Naive thymus-derived CD4-positive, alpha-beta T cell (primary cell): ENCODE measurements around the gene TET3. TPM values are rescaled to one million over a fixed set of nuclear protein-coding genes. Genes with fewer than 3 reads are reported as not detected.
"Not testable (repeated sequence)": the region's sequence is repeated elsewhere in the genome, so short reads cannot be mapped to it uniquely, and the experiment has no call there.

ENCODE experiments used
- ATAC-seq: fragments of 150-1000 bp; cut with Tn5 transposase; 2 replicates; pipeline ENCODE4 v1.10.0; 2021; ENCODE audit warnings: mild to moderate bottlenecking, moderate library complexity
- CTCF ChIA-PET: fragments of 350-600 bp; sonication (Branson Sonifier 250); formaldehyde crosslinking; loops from one replicate; lab custom pipeline; 2021; ENCODE audit warnings: antibody characterized with exemption; lab: Charles Lee
- POLR2A ChIA-PET: fragments of 350-600 bp; sonication (Branson Sonifier 250); formaldehyde crosslinking; loops from one replicate; lab custom pipeline; 2021; ENCODE audit warnings: antibody characterized with exemption, inconsistent platforms; lab: Charles Lee
- DNase-seq, 9 donors: peaks; one replicate each; pipeline versions ENCODE4 v3.0.0 to v3.0.0-alpha.2; 2020 to 2022; ENCODE audit warnings: mixed read lengths in 1 of 9
- H3K27ac ChIP-seq: one replicate; pipeline ENCODE4 v1.7.0; 2013; ENCODE audit warnings: mild to moderate bottlenecking, low read depth, low read length, moderate library complexity
- H3K27me3 ChIP-seq, 2 donors: one replicate each; pipeline ENCODE4 v1.7.0; 2013; ENCODE audit warnings: low read length in 2 of 2, mild to moderate bottlenecking in 2 of 2, moderate library complexity in 2 of 2; ENCODE audit not compliant: control insufficient read depth in 2 of 2, insufficient read depth in 2 of 2
- H3K36me3 ChIP-seq, 3 experiments: 1 replicate in 2 of 3; 2 replicates in 1 of 3; pipeline ENCODE4 v1.7.0; 2013; ENCODE audit warnings: low read length in 3 of 3, mild to moderate bottlenecking in 3 of 3, moderate library complexity in 1 of 3; ENCODE audit not compliant: insufficient read depth in 3 of 3, control insufficient read depth in 2 of 3
- H3K4me1 ChIP-seq, 2 donors: one replicate each; pipeline ENCODE4 v1.7.0; 2013; ENCODE audit warnings: low read length in 2 of 2, mild to moderate bottlenecking in 2 of 2, moderate library complexity in 1 of 2; ENCODE audit not compliant: control insufficient read depth in 2 of 2, insufficient read depth in 2 of 2
- H3K4me3 ChIP-seq: 2 replicates; pipeline ENCODE4 v1.7.0; 2013; ENCODE audit warnings: mild to moderate bottlenecking, low read length
- H3K9me3 ChIP-seq, 3 experiments: 1 replicate in 2 of 3; 2 replicates in 1 of 3; pipeline ENCODE4 v1.7.0; 2013; ENCODE audit warnings: low read length in 3 of 3; ENCODE audit not compliant: control insufficient read depth in 2 of 3
- H3K27ac Mint-ChIP-seq, 9 donors: one replicate each; pipeline ENCODE4 v1.8.0; 2020 to 2022; ENCODE audit warnings: mixed read lengths in 9 of 9, mild to moderate bottlenecking in 8 of 9, moderate library complexity in 5 of 9, inconsistent platforms in 2 of 9
- H3K27me3 Mint-ChIP-seq, 5 donors: one replicate each; pipeline ENCODE4 v1.8.0; 2021 to 2022; ENCODE audit warnings: mixed read lengths in 5 of 5, mild to moderate bottlenecking in 1 of 5
- H3K36me3 Mint-ChIP-seq, 5 donors: one replicate each; pipeline ENCODE4 v1.8.0; 2020 to 2022; ENCODE audit warnings: mixed read lengths in 5 of 5, mild to moderate bottlenecking in 3 of 5, inconsistent platforms in 1 of 5
- H3K4me1 Mint-ChIP-seq, 7 donors: one replicate each; pipeline ENCODE4 v1.8.0; 2020 to 2022; ENCODE audit warnings: mixed read lengths in 7 of 7, mild to moderate bottlenecking in 3 of 7, inconsistent platforms in 1 of 7
- H3K4me3 Mint-ChIP-seq, 10 donors: one replicate each; pipeline ENCODE4 v1.8.0; 2020 to 2022; ENCODE audit warnings: mild to moderate bottlenecking in 10 of 10, mixed read lengths in 10 of 10, moderate library complexity in 6 of 10, inconsistent platforms in 2 of 10
- H3K9me3 Mint-ChIP-seq, 11 donors: one replicate each; pipeline ENCODE4 v1.8.0; 2020 to 2022; ENCODE audit warnings: mixed read lengths in 11 of 11, mild to moderate bottlenecking in 4 of 11, inconsistent platforms in 1 of 11, moderate library complexity in 1 of 11
- intact Hi-C, 2 donors: fragments of 100-400 bp; cut with micrococcal nuclease; formaldehyde crosslinking; loops; one replicate each; pipeline ENCODE4 v1.15.1; 2023
- polyA plus RNA-seq, 2 donors: library from polyadenylated mRNA; unstranded; fragments of 300-500 nt; fragmentation: Illumina TruSeq; gene quantifications; one replicate each; pipeline ENCODE4 v1.2.3, GENCODE V29; 2021
- total RNA-seq, 6 experiments: library from RNA in 5 of 6; stranded (reverse) in 5 of 6; gene quantifications; 1 replicate in 5 of 6; 2 replicates in 1 of 6; pipeline ENCODE4 v1.2.3 and lab custom pipeline; 2021 to 2026

TET3 gene
- total and polyA plus RNA-seq, 7 experiments from 2014 or later: 0.77 to 38.6 (median 24.9) TPM

DNA sequence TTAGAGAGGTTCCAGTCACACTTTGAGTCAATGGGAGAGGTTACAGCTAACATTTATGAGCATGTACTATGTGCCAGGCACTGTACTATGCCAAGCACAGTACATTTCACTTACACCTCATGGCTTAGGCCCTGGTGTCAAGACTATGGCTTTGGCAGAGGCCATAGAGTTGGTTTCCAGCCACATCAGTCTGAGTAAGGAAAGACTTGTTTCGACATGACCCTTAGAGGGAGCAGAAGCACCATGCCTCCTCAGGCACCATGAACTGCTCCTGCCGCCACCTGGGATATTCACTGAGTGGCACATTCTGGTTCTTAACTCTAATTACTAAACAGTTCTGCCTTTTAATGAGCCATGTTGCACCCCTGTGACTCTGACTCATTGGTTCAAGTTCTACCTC, 45.3 kb upstream of the TET3 start:
- Histone ChIP-seq H3K4me1 (peaks cover 17 to 20% of the 10 kb centered on the region in 2 donors), H3K27ac (no peak overlapping the region), H3K36me3 (peaks cover 0 to 14% (median 0%) of the 10 kb centered on the region in 3 experiments), H3K9me3 (no peaks in the 10 kb centered on the region), H3K4me3 (no peak overlapping the region), H3K27me3 (no peaks in the 10 kb centered on the region)
- DNase-seq (peak in 7 of 9 donors; percentile 33 to 59 (median 46)), ATAC-seq (peak; percentile 78)
- no peaks in the 10 kb centered on the region for H3K27me3 Mint-ChIP-seq
- H3K36me3 Mint-ChIP-seq: peaks cover 0 to 36% (median 7%) of the 10 kb centered on the region in 5 donors
- H3K4me1 Mint-ChIP-seq: peaks cover 50 to 91% (median 80%) of the 10 kb centered on the region in 7 donors
- peak overlapping the region in 8 of 10 donors; percentile 8 to 39 (median 29) for H3K4me3 Mint-ChIP-seq
- POLR2A ChIA-PET: interaction anchor here (1.2 to 2.0 kb wide), 4 partner anchors 9 to 239 kb away, joined by 3 to 8 read pairs (median 6); partner anchors contain the start of genes DGUOK and MOB1A
- H3K9me3 Mint-ChIP-seq: peaks cover 0 to 1% (median 0%) of the 10 kb centered on the region in 11 donors
- CTCF ChIA-PET: interaction anchor here (0.8 to 1.7 kb wide), 3 partner anchors 12 to 208 kb away, joined by 3 to 7 read pairs (median 6); partner anchors contain the start of gene BOLA3
- peak overlapping the region in 7 of 9 donors; percentile 40 to 81 (median 59) for H3K27ac Mint-ChIP-seq
- intact Hi-C loops: loop anchor here in 1 of 2 donors (1.0 kb wide), 2 partner anchors 48 to 63 kb away; no protein-coding TSS in a partner anchor

DNA sequence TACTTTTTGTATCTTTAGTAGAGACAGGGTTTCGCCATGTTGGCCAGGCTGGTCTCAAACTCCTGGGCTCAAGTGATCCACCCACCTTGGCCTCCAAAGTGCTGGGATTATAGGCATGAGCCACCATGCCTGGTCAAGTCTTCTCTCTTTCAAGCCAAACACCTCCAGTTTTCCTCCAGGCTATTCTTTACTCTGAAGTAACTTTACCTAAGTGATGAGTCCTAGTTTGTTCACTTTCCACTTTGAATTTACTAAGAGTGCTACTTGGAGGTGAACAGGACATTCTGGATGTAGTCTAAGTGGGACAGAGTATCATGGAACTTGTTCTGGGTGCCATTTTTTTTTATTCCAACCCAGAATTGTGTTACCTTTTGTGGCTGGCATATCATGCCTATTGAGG, 44.6 kb upstream of the TET3 start:
- H3K27me3 ChIP-seq, ATAC-seq, H3K27me3 Mint-ChIP-seq, DNase-seq, CTCF ChIA-PET, H3K9me3 ChIP-seq, H3K27ac ChIP-seq, POLR2A ChIA-PET, H3K4me3 ChIP-seq, H3K9me3 Mint-ChIP-seq: not testable (repeated sequence)
- peak overlapping the region in 3 of 10 donors; percentile 25 to 39 (median 28) for H3K4me3 Mint-ChIP-seq
- peaks cover 53 to 97% (median 85%) of the 10 kb centered on the region in 7 donors for H3K4me1 Mint-ChIP-seq
- peaks cover 17 to 27% of the 10 kb centered on the region in 2 donors for H3K4me1 ChIP-seq
- intact Hi-C loops: loop anchor here in 1 of 2 donors (5.0 kb wide), 1 partner anchor 137 kb away; no protein-coding TSS in a partner anchor
- H3K27ac Mint-ChIP-seq: peak overlapping the region in 4 of 9 donors; percentile 53 to 65 (median 56)
- H3K36me3 ChIP-seq: peaks cover 0 to 16% (median 0%) of the 10 kb centered on the region in 3 experiments
- peaks cover 0 to 36% (median 10%) of the 10 kb centered on the region in 5 donors for H3K36me3 Mint-ChIP-seq

DNA sequence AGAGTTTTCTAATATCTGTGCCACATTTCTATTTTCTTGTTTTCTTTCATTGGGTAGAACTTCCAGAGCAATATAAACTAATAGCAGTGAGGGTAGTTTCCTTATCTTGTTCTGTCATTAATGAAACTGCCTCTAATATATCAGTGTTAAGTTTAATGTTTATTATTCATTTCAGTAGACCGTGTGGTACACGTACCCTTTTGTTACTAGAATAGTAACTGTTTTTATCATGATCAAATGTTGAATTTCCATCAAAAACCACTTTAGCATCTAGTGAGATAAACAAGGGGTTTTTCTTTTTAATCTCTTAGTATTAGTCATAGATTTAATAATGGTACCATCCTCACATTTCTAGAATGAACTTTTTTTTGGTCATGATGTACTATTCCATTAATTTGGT, 42.0 kb upstream of the TET3 start:
- no peaks in the 10 kb centered on the region for H3K9me3 ChIP-seq
- intact Hi-C loops: loop anchor here in 1 of 2 donors (5.0 kb wide), 1 partner anchor 135 kb away; no protein-coding TSS in a partner anchor
- ChIA-PET CTCF (no interaction called here), POLR2A (interaction anchor here (0.7 kb wide), 1 partner anchor 73 kb away, joined by 3 read pairs; no protein-coding TSS in a partner anchor)
- ATAC-seq (no peak), DNase-seq (no peak)
- peaks cover 0 to 19% (median 4%) of the 10 kb centered on the region in 3 experiments for H3K36me3 ChIP-seq
- H3K4me1 ChIP-seq: peaks cover 10 to 51% of the 10 kb centered on the region in 2 donors
- no peak overlapping the region for H3K27ac ChIP-seq
- no peaks in the 10 kb centered on the region for H3K27me3 Mint-ChIP-seq
- no peak overlapping the region for H3K4me3 Mint-ChIP-seq
- H3K27ac Mint-ChIP-seq: peak overlapping the region in 2 of 9 donors; percentile 18 to 62
- peaks cover 41 to 97% (median 84%) of the 10 kb centered on the region in 7 donors for H3K4me1 Mint-ChIP-seq
- no peaks in the 10 kb centered on the region for H3K27me3 ChIP-seq
- H3K36me3 Mint-ChIP-seq: peaks cover 0 to 28% (median 9%) of the 10 kb centered on the region in 5 donors
- no peaks in the 10 kb centered on the region for H3K9me3 Mint-ChIP-seq
- no peak overlapping the region for H3K4me3 ChIP-seq

DNA sequence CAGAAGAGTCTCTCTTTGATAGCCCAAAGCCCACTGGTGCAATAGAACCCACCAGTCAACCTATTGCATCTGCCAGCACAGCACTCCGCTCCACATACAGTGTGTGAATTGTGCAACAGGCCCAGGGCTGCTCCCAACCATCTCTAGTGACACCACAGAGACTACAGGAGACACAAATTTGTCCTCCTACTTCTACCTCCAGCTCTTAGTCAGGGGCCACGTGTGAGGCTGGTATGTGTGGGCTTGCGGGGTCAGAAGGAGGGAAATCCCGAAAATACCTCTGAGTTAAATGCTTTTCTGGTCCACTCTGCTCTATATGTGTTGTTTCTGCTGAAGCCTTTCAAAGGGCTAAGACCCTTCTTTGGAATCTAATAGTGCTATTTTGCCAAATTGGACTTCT, 40.0 kb upstream of the TET3 start:
- DNase-seq (no peak), ATAC-seq (no peak)
- peak overlapping the region; percentile 34 for H3K27ac ChIP-seq
- no peaks in the 10 kb centered on the region for H3K9me3 ChIP-seq
- peak overlapping the region in 2 of 10 donors; percentile 4 to 46 for H3K4me3 Mint-ChIP-seq
- H3K4me3 ChIP-seq: no peak overlapping the region
- H3K27me3 Mint-ChIP-seq: no peaks in the 10 kb centered on the region
- intact Hi-C loops: loop anchor here in 1 of 2 donors (5.0 kb wide), 1 partner anchor 133 kb away; no protein-coding TSS in a partner anchor
- peaks cover 47 to 97% (median 84%) of the 10 kb centered on the region in 7 donors for H3K4me1 Mint-ChIP-seq
- peaks cover 0 to 59% of the 10 kb centered on the region in 2 donors for H3K4me1 ChIP-seq
- peaks cover 0 to 20% (median 4%) of the 10 kb centered on the region in 3 experiments for H3K36me3 ChIP-seq
- ChIA-PET POLR2A (interaction anchor here (0.6 to 1.6 kb wide), 5 partner anchors 9 to 209 kb away, joined by 3 to 5 read pairs (median 4); no protein-coding TSS in a partner anchor), CTCF (interaction anchor here (0.5 to 1.4 kb wide), 4 partner anchors 34 to 364 kb away, joined by 3 to 6 read pairs (median 4); no protein-coding TSS in a partner anchor)
- H3K27ac Mint-ChIP-seq: peak overlapping the region in 8 of 9 donors; percentile 20 to 96 (median 62)
- H3K27me3 ChIP-seq: no peaks in the 10 kb centered on the region
- H3K36me3 Mint-ChIP-seq: peaks cover 0 to 26% (median 8%) of the 10 kb centered on the region in 5 donors
- no peaks in the 10 kb centered on the region for H3K9me3 Mint-ChIP-seq

DNA sequence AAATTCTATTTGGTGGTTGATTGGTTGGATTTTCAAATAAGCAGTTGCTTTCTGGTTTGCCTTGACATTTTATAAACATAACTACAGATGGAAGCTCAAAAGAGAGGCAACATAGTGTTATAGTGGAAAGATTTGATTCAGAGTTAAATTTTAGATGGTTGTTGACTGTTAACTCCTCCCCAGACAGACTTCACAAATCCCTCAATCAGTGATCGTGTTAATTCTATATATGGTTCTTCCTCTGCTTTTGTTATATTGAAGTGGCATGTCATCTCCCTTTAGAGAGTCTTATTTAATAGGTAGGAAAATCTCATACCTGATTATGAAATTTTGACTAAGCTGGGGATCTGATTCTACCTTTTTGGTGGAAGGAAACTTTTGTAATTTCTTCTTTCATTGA, 38.5 kb upstream of the TET3 start:
- Mint-ChIP-seq H3K4me3 (peak overlapping the region in 7 of 10 donors; percentile 19 to 55 (median 30)), H3K9me3 (no peaks in the 10 kb centered on the region), H3K36me3 (peaks cover 5 to 24% (median 14%) of the 10 kb centered on the region in 5 donors), H3K27me3 (no peaks in the 10 kb centered on the region), H3K4me1 (peaks cover 53 to 97% (median 84%) of the 10 kb centered on the region in 7 donors), H3K27ac (peak overlapping the region in 8 of 9 donors; percentile 61 to 96 (median 83))
- Histone ChIP-seq H3K27me3 (no peaks in the 10 kb centered on the region), H3K9me3 (no peaks in the 10 kb centered on the region), H3K4me1 (peaks cover 0 to 69% of the 10 kb centered on the region in 2 donors), H3K36me3 (peaks cover 8 to 28% (median 18%) of the 10 kb centered on the region in 3 experiments), H3K27ac (peak overlapping the region; percentile 46), H3K4me3 (no peak overlapping the region)
- CTCF ChIA-PET: no interaction called here
- peak in 2 of 9 donors; percentile 9 to 30 for DNase-seq
- ATAC-seq: peak; percentile 43
- POLR2A ChIA-PET: interaction anchor here (1.0 to 1.5 kb wide), 4 partner anchors 8 to 19 kb away, joined by 3 to 4 read pairs (median 4); no protein-coding TSS in a partner anchor
- intact Hi-C loops: loop anchor here in 1 of 2 donors (2.0 kb wide), 1 partner anchor 57 kb away; no protein-coding TSS in a partner anchor

DNA sequence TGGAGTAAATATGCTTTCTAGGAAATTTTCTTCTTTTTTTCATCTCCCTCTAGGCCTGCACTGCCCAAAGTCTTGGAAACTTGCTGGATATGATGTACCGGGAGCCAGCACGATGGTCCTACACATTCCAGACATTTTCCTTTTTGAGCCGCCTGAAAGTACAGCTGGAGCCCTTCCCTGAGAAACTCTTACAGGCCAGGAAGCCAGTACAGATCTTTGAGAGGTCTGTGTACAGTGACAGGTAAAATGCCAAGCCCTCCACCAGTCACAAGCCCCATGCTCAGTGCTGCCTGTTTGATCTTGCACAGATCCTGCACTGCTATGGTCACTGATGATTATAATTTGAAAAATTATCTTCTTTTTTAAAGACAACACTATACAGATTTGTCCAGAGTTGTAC, 38.0 kb upstream of the TET3 start:
- Mint-ChIP-seq H3K36me3 (peaks cover 9 to 29% (median 18%) of the 10 kb centered on the region in 5 donors), H3K4me3 (peak overlapping the region in 3 of 10 donors; percentile 29 to 48 (median 46)), H3K4me1 (peaks cover 54 to 97% (median 84%) of the 10 kb centered on the region in 7 donors), H3K9me3 (no peaks in the 10 kb centered on the region), H3K27ac (peak overlapping the region in 8 of 9 donors; percentile 61 to 96 (median 83)), H3K27me3 (no peaks in the 10 kb centered on the region)
- peaks cover 0 to 73% of the 10 kb centered on the region in 2 donors for H3K4me1 ChIP-seq
- peak overlapping the region; percentile 46 for H3K27ac ChIP-seq
- H3K27me3 ChIP-seq: no peaks in the 10 kb centered on the region
- ATAC-seq (no peak), DNase-seq (no peak)
- intact Hi-C loops: loop anchor here in 1 of 2 donors (2.0 kb wide), 1 partner anchor 56 kb away; no protein-coding TSS in a partner anchor
- peaks cover 13 to 30% (median 19%) of the 10 kb centered on the region in 3 experiments for H3K36me3 ChIP-seq
- ChIA-PET CTCF (no interaction called here), POLR2A (interaction anchor here (1.0 to 1.5 kb wide), 3 partner anchors 9 to 19 kb away, joined by 3 to 4 read pairs (median 3); no protein-coding TSS in a partner anchor)
- H3K4me3 ChIP-seq: no peak overlapping the region
- H3K9me3 ChIP-seq: no peaks in the 10 kb centered on the region
